ENCODE measurements around the gene PCNT. TPM values are rescaled to one million over a fixed set of nuclear protein-coding genes. Genes with fewer than 3 reads are reported as not detected.
"Not testable (repeated sequence)": the region's sequence is repeated elsewhere in the genome, so short reads cannot be mapped to it uniquely, and the experiment has no call there.

Gene PCNT
- total RNA-seq, 2 experiments from 2014 or later = 46.2 to 46.6 TPM

- Mint-ChIP-seq H3K27ac (no peak overlapping the region), H3K4me3 (no peak overlapping the region), H3K27me3 (no peaks in the 10 kb centered on the region), H3K36me3 (ENCODE audit: low read depth) (peaks cover 23% of the 10 kb centered on the region), H3K9me3 (no peaks in the 10 kb centered on the region), H3K4me1 (ENCODE audit: low read depth) (peaks cover 21% of the 10 kb centered on the region)
- ChIA-PET POLR2A (no interaction called here), CTCF (no interaction called here)
- DNase-seq (no peak), ATAC-seq (no peak)
- intact Hi-C loops (cut with micrococcal nuclease) = no loop called here
- TF ChIP-seq CTCF (IDR thresholded peaks at IDR 0.05) = no peak
Observed at GRCh38 chr21:46371204-46372013, 47.5 kb downstream of the PCNT start.

- no peak overlapping the region for H3K4me3 Mint-ChIP-seq
- no peak overlapping the region for H3K27ac Mint-ChIP-seq
- H3K36me3 Mint-ChIP-seq (ENCODE audit: low read depth) = peaks cover 20% of the 10 kb centered on the region
- H3K27me3 Mint-ChIP-seq = no peaks in the 10 kb centered on the region
- DNase-seq (no peak), ATAC-seq (no peak)
- H3K9me3 Mint-ChIP-seq = no peaks in the 10 kb centered on the region
- TF ChIP-seq CTCF (IDR thresholded peaks at IDR 0.05) = no peak
- ChIA-PET CTCF (no interaction called here), POLR2A (no interaction called here)
- peaks cover 20% of the 10 kb centered on the region for H3K4me1 Mint-ChIP-seq (ENCODE audit: low read depth)
- intact Hi-C loops (cut with micrococcal nuclease) = no loop called here
Observed at GRCh38 chr21:46372014-46372485, 48.1 kb downstream of the PCNT start.

- H3K9me3 Mint-ChIP-seq; H3K27me3 Mint-ChIP-seq; intact Hi-C loops (cut with micrococcal nuclease); H3K27ac Mint-ChIP-seq; DNase-seq; H3K4me3 Mint-ChIP-seq; ATAC-seq; POLR2A ChIA-PET; CTCF ChIA-PET: not testable (repeated sequence)
- Mint-ChIP-seq H3K36me3 (ENCODE audit: low read depth) (peaks cover 18% of the 10 kb centered on the region), H3K4me1 (ENCODE audit: low read depth) (peaks cover 17% of the 10 kb centered on the region)
Observed at GRCh38 chr21:46372947-46373346, 49.0 kb downstream of the PCNT start.

GRCh38 chr21:46374761-46375389 lies 50.9 kb downstream of the PCNT start:
- TF ChIP-seq CTCF (IDR thresholded peaks at IDR 0.05) = no peak
- Mint-ChIP-seq H3K27ac (no peak overlapping the region), H3K36me3 (ENCODE audit: low read depth) (peaks cover 23% of the 10 kb centered on the region), H3K27me3 (no peaks in the 10 kb centered on the region), H3K4me1 (ENCODE audit: low read depth) (peaks cover 1% of the 10 kb centered on the region), H3K4me3 (no peak overlapping the region), H3K9me3 (no peaks in the 10 kb centered on the region)
- intact Hi-C loops (cut with micrococcal nuclease) = no loop called here
- ATAC-seq = no peak
- CTCF ChIA-PET = no interaction called here
- POLR2A ChIA-PET = no interaction called here
- DNase-seq = no peak

- peaks cover 23% of the 10 kb centered on the region for H3K36me3 Mint-ChIP-seq (ENCODE audit: low read depth)
- no peak for TF ChIP-seq CTCF (IDR thresholded peaks at IDR 0.05)
- intact Hi-C loops (cut with micrococcal nuclease) = no loop called here
- ChIA-PET POLR2A (no interaction called here), CTCF (no interaction called here)
- no peaks in the 10 kb centered on the region for H3K27me3 Mint-ChIP-seq
- no peak for DNase-seq
- peaks cover 1% of the 10 kb centered on the region for H3K4me1 Mint-ChIP-seq (ENCODE audit: low read depth)
- no peaks in the 10 kb centered on the region for H3K9me3 Mint-ChIP-seq
- H3K27ac Mint-ChIP-seq = no peak overlapping the region
- no peak for ATAC-seq
- H3K4me3 Mint-ChIP-seq = no peak overlapping the region
Observed at GRCh38 chr21:46375560-46376230, 51.7 kb downstream of the PCNT start.
